Measurements from ENCODE around the gene MYO18A. TPM values are rescaled to one million over a fixed set of nuclear protein-coding genes. Genes with fewer than 3 reads are reported as not detected.
A peak's percentile ranks its signal among the peaks of the same experiment; 100 is the strongest.
"Not testable (repeated sequence)": the region's sequence is repeated elsewhere in the genome, so short reads cannot be mapped to it uniquely, and the experiment has no call there.

Gene MYO18A
- total RNA-seq (2014; rRNA removed; shearing (Covaris generic); ENCODE audit: low replicate concordance), result 13.7 and 23.2 TPM in 2 replicates

DNA sequence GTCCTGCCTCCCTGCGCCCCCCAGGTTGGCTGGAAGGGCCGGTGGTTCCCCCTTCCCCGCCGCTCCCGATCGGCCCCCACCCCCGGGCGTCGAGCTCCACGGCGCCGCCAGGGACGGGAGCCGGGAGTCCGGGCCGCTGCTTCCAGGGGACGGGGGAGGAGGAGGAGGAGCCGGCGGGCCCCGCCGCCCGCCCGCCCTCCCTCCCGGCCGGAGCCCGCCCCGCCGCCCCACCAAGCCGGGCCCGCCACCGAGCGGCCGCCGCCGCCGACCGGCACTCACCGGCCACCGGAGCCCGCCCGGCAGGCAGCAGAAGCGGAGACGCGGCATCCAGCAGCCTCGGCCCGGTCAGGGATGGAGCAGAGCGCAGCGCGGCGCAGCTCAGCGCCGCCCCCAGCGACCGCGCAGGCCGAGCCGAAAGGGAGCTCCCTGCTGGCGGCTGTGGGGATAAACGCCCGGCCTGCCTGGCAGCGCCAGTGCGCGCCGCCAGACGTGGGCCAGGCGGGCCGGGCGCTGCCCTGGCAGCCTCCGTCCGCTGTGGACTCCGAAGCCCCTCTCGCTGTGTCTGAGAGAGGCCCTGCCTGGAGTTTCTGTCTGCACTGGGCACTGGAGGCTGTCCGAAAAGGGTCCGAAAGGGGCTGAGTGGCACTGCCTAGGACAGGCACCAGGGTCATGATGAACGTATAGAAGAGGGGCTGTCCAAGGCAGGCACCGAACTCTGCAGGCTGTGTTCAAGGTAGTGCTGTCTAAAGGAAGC, at the start of gene MYO18A:
TSS of gene MYO18A (minus strand) at position 365 of the 754 bp plus-strand sequence. CDS start 13,458 bp downstream, outside the sequence.
- Histone ChIP-seq H3K4me3 (peak within 1 kb of the TSS; percentile 57), H3K27me3 (no peaks in the 10 kb centered on the region), H3K9me3 (0 out of 2 replicates have a peak, but pooled peaks cover 5% of the 10 kb centered on the region), H3K36me3 (no peaks in the 10 kb centered on the region)
- DNase-seq, result peak; percentile 84

DNA sequence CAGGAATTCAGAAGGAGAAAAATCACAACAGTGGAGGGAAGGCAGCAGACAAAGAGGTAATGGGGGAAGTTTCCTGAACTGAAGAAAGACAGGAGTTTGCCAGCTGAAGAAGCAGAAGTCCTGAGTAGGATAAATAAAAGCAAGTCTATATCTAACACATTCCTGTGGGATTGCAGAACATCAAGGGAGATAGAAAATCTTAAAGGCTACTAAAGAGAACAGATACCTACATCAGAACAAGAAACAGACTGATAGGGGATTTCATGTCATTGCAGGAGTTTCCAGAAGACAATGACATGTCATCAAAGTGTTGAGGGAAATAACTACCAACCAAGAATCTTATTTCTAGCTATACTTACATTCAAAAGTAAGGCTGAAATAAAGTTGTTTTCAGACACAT, 45.2 kb upstream of the MYO18A start:
- Histone ChIP-seq H3K9me3 (no peaks in the 10 kb centered on the region), H3K4me3 (no peak overlapping the region), H3K27me3 (no peaks in the 10 kb centered on the region), H3K36me3 (no peaks in the 10 kb centered on the region)
- DNase-seq, result no peak

DNA sequence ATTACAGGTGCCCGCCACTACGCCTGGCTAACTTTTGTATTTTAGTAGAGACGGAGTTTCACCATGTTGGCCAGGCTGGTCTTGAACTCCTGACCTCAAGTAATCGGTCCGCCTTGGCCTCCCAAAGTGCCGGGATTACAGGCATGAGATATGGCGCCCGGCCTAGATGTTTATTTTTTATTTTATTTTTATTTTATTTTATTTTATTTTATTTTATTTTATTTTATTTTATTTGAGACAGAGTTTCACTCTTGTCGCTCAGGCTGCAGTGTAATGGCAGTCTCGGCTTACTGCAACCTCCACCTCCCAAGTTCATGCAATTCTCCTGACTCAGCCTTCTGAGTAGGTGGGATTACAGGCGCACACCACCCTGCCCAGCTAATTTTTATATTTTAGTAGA, 41.1 kb upstream of the MYO18A start:
- not testable (repeated sequence) for H3K9me3 ChIP-seq, DNase-seq, H3K4me3 ChIP-seq, H3K36me3 ChIP-seq, H3K27me3 ChIP-seq

- Histone ChIP-seq H3K36me3 (no peaks in the 10 kb centered on the region), H3K4me3 (no peak overlapping the region), H3K9me3 (no peaks in the 10 kb centered on the region), H3K27me3 (no peaks in the 10 kb centered on the region)
- DNase-seq, result peak; percentile 72
Observed at GRCh38 chr17:29219378-29220047, 39.3 kb upstream of the MYO18A start.

- DNase-seq, result no peak
- Histone ChIP-seq H3K9me3 (no peaks in the 10 kb centered on the region), H3K4me3 (no peak overlapping the region), H3K27me3 (no peaks in the 10 kb centered on the region), H3K36me3 (no peaks in the 10 kb centered on the region)
Observed at GRCh38 chr17:29216856-29217255, 36.7 kb upstream of the MYO18A start.

GRCh38 chr17:29216181-29216580, 36.0 kb upstream of the MYO18A start:
- no peaks in the 10 kb centered on the region for H3K36me3 ChIP-seq
- H3K27me3 ChIP-seq, result no peaks in the 10 kb centered on the region
- DNase-seq, result no peak
- H3K4me3 ChIP-seq, result no peak overlapping the region
- H3K9me3 ChIP-seq, result no peaks in the 10 kb centered on the region

- Histone ChIP-seq H3K27me3 (no peaks in the 10 kb centered on the region), H3K4me3 (no peak overlapping the region), H3K9me3 (no peaks in the 10 kb centered on the region), H3K36me3 (no peaks in the 10 kb centered on the region)
- DNase-seq, result peak; percentile 45
Observed at GRCh38 chr17:29215717-29216116, 35.5 kb upstream of the MYO18A start.

- no peaks in the 10 kb centered on the region for H3K27me3 ChIP-seq
- DNase-seq, result no peak
- H3K4me3 ChIP-seq, result no peak overlapping the region
- H3K36me3 ChIP-seq, result no peaks in the 10 kb centered on the region
- H3K9me3 ChIP-seq, result no peaks in the 10 kb centered on the region
Observed at GRCh38 chr17:29215174-29215573, 35.0 kb upstream of the MYO18A start.

DNA sequence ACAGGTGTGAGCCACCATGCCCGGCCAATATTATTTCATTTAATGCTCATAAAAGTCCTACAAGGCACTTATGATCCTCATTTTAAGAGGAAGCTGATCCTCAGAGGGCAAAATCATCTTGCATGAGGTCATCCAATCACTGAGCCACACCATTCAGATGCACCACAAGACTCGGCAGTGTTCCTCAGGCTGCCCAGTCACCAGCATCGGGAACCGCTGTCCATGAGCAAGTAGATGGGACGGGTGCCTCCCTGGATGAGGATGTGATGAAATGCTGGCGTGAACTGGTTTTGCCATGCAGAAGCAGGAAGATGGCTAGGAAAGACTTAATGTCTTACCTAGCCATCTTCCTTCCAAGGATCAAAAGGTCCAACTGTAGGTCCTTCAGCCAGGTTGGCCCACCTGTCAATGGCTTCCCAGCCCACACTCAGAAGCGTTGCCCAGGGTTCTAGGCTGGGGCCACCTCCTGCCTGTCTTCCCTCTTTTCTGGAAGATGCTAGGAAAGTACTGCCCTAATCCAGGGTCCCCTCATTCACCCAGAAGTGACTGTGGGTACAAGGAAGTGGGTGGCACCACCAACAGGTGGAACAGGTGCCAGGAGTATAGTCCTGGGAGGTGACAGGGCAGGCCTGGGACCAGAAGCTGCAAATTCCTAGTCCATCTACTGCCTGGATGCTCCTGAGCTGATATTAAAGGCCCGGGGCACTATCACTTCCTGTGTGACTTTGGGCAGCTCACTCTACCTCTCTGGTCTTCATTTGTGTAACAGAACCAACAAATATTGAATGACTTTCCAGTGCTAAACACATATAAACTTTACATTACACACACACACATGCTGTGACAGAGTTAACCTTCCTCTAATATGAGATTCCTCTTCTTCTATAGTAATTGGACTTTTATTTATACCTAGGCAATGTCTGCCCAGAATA, 34.3 kb upstream of the MYO18A start:
- no peak for DNase-seq
- no peaks in the 10 kb centered on the region for H3K27me3 ChIP-seq

GRCh38 chr17:29212681-29213121, 32.5 kb upstream of the MYO18A start:
- DNase-seq, result no peak
- Histone ChIP-seq H3K4me3 (no peak overlapping the region), H3K36me3 (no peaks in the 10 kb centered on the region), H3K27me3 (no peaks in the 10 kb centered on the region), H3K9me3 (no peaks in the 10 kb centered on the region)

More for the DNA sequence above, 34.3 kb upstream of the MYO18A start:
- no peak overlapping the region for H3K4me3 ChIP-seq
- H3K36me3 ChIP-seq, result no peaks in the 10 kb centered on the region
- H3K9me3 ChIP-seq, result no peaks in the 10 kb centered on the region

- no peak for DNase-seq
- Histone ChIP-seq H3K27me3 (no peaks in the 10 kb centered on the region), H3K36me3 (no peaks in the 10 kb centered on the region), H3K4me3 (no peak overlapping the region), H3K9me3 (no peaks in the 10 kb centered on the region)
Observed at GRCh38 chr17:29212094-29212631, 32.0 kb upstream of the MYO18A start.

DNA sequence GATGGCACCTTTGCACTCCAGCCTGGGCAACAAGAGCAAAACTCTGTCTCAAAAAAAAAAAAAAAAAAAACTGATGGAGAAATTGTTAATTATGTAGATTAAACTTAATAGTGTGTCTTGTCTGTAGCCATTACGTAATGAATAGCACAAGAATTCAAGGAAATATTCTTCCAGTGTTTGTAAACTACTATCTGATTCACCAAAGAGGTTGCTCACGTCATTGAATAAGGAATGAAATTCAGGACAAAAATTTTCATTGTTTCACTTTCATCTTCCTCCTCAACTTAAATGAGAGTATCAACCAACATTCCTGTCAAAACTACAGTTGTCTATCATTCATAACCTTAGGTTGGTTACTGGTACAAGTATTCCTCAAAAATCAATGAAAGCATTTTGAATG, 30.7 kb upstream of the MYO18A start:
- DNase-seq, result no peak
- Histone ChIP-seq H3K4me3 (no peak overlapping the region), H3K9me3 (no peaks in the 10 kb centered on the region), H3K36me3 (no peaks in the 10 kb centered on the region), H3K27me3 (no peaks in the 10 kb centered on the region)

GRCh38 chr17:29209073-29209472, 28.9 kb upstream of the MYO18A start:
- no peak overlapping the region for H3K4me3 ChIP-seq

DNA sequence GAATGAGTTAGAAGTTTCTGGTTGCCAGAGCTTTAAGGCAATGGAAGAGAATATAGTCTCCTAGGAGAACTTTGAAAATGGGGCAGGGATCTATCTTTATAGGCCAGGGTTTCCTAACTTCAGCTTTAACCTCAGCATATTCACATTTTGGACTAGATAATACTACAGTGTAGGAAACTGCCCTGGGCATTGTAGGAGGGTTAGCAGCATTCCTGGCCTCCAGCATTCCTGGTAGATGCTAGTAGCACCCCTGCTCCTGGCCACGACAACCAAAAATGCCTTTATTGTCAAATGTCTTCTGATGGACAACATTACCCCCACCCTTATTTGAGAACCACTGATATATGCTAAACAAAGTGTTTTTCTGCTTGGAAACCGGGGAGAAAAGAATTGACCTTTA, 27.8 kb upstream of the MYO18A start:
- no peaks in the 10 kb centered on the region for H3K27me3 ChIP-seq
- DNase-seq, result no peak
- no peak overlapping the region for H3K4me3 ChIP-seq
- no peaks in the 10 kb centered on the region for H3K36me3 ChIP-seq
- no peaks in the 10 kb centered on the region for H3K9me3 ChIP-seq

More at GRCh38 chr17:29209073-29209472, 28.9 kb upstream of the MYO18A start:
- no peaks in the 10 kb centered on the region for H3K9me3 ChIP-seq
- no peaks in the 10 kb centered on the region for H3K27me3 ChIP-seq
- DNase-seq, result no peak
- no peaks in the 10 kb centered on the region for H3K36me3 ChIP-seq

GRCh38 chr17:29205047-29205446, 24.8 kb upstream of the MYO18A start:
- no peak for DNase-seq
- Histone ChIP-seq H3K4me3 (no peak overlapping the region), H3K36me3 (no peaks in the 10 kb centered on the region), H3K27me3 (no peaks in the 10 kb centered on the region), H3K9me3 (no peaks in the 10 kb centered on the region)

DNA sequence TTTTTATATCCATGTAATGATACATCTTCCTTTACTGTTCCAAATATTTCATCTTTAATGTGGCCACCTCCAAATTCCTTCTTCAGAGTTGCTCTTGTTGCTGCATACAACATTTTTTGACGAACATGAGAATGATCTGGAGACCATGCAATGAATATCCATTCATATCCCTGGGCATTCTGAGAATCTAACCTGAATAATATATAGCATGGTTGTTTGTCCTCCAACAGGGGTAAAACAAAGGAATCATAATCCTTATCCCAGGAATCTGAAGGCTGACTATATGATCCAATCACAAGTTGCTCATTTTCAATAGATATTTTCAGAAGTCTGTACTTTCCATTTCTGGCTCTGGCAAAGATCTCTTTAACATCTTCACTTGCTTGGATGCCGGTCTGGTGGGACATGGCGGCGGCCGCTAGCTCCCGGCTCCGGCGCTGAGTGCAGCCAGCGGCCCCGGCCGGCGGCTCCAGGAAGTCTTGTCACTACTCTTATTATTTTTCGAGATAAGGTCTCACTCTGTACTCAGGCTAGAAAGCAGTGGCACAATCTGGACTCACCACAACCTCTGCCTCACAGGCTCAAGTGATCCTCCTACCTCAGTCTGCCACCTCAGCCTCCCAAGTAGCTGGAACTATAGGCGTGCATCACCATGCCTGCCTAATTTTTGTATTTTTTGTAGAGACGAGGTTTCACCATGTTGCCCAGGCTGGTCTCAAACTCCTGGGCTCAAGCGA, 24.0 kb upstream of the MYO18A start:
- DNase-seq, H3K27me3 ChIP-seq, H3K9me3 ChIP-seq, H3K36me3 ChIP-seq, H3K4me3 ChIP-seq: not testable (repeated sequence)

All from MG63 (cell line).